Measurements from ENCODE around the gene TBL1X.

DNA sequence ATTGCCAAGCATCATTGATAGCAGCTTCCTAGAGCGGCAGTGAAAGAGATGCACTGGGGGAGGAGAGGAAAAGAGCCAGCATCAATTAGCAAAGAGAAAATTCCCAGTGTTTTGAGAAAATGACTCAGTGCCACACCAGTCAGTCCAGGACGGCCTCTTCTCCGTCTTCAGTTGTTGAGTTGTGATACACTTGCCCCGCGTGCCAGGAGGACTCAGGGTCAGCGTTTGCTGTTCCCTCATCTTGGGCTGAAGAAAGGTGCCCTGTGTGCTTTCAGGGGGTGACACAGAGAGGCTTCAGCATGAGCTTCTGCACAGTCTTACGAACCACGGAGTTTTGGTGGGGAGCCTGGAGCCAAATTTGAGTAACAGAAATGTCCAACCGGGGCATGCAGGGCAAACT lies 218.5 kb downstream of the TBL1X start:
- TF ChIP-seq, protein P1, sequence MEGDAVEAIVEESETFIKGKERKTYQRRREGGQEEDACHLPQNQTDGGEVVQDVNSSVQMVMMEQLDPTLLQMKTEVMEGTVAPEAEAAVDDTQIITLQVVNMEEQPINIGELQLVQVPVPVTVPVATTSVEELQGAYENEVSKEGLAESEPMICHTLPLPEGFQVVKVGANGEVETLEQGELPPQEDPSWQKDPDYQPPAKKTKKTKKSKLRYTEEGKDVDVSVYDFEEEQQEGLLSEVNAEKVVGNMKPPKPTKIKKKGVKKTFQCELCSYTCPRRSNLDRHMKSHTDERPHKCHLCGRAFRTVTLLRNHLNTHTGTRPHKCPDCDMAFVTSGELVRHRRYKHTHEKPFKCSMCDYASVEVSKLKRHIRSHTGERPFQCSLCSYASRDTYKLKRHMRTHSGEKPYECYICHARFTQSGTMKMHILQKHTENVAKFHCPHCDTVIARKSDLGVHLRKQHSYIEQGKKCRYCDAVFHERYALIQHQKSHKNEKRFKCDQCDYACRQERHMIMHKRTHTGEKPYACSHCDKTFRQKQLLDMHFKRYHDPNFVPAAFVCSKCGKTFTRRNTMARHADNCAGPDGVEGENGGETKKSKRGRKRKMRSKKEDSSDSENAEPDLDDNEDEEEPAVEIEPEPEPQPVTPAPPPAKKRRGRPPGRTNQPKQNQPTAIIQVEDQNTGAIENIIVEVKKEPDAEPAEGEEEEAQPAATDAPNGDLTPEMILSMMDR (conservative IDR thresholded peaks at IDR 0.05; ENCODE audit: low read depth, low read length): no peak
- TF ChIP-seq EZH2phosphoT487 (IDR thresholded peaks at IDR 0.05; ENCODE audit: borderline replicate concordance, low read length): no peak
